Kasumi-1 (cell line): ENCODE data around the gene PIGL.
"Not testable (repeated sequence)": the region's sequence is repeated elsewhere in the genome, so short reads cannot be mapped to it uniquely, and the experiment has no call there.

Source experiments
- DNase-seq, 2 experiments: peaks; one replicate each; lab custom pipeline; 2025; lab: John Stamatoyannopoulos, UW

Gene PIGL

DNA sequence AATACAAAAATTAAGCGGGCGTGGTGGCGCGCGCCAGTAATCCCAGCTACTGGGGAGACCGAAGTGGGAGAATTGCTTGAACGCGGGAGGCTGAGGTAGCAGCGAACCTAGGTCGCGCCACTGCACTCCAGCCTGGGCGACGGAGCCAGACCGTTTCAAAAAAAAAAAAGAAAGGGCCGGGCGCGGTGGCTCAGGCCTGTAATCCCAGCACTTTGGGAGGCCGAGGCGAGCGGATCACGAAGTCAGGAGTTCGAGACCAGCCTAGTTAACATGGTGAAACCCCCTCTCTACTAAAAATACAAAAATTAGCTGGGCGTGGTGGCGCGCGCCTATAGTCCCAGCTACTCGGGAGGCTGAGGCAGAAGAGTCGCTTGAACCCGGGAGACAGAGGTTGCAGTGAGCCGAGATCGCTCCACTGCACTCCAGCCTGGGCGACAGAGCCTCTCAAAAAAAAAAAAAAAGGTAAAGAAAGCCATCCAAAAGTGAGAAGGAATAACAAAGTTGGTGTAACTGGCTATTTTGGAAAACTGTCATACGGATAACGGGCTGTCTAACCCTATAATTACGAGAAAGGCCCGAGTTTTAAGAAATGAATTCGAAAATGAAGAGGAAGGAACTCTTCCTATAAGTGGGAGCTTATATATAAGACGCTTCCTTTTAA, 539 bp upstream of the PIGL start:
- DNase-seq = not testable (repeated sequence)

- DNase-seq = no peak
These were observed 5.4 kb downstream of the PIGL start for GRCh38 chr17:16222406-16222805.

DNA sequence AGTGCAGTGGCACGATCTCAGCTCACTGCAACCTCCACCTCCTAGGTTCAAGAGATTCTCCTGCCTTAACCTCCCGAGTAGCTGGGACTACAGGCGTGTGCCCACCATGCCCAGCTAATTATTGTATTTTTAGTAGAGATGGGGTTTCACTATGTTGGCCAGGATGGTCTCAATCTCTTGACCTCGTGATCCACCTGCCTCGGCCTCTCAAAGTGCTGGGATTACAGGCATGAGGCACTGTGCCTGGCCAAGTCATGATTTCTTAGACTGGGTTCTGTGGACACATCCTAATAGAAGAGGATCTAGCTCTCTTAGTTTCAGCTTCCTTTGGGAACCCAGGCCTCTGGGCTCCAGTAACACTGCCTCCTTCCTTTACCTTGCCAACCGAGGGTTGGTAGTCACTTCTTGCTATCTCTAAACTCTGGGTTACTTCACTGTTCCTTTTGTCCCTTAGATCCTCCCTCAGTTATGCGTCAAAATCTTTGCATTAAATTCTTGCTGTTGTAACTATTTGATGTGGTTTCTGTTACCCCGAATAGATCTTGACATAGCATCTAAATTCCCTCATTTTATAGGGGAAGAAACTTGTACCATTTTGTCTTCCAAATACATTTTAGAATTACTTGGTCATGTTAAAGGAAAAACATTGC, 13.0 kb downstream of the PIGL start:
- not testable (repeated sequence) for DNase-seq

- no peak for DNase-seq
These were observed 15.4 kb downstream of the PIGL start for GRCh38 chr17:16232391-16232790.

GRCh38 chr17:16239931-16240330, 22.9 kb downstream of the PIGL start:
- DNase-seq = no peak

DNA sequence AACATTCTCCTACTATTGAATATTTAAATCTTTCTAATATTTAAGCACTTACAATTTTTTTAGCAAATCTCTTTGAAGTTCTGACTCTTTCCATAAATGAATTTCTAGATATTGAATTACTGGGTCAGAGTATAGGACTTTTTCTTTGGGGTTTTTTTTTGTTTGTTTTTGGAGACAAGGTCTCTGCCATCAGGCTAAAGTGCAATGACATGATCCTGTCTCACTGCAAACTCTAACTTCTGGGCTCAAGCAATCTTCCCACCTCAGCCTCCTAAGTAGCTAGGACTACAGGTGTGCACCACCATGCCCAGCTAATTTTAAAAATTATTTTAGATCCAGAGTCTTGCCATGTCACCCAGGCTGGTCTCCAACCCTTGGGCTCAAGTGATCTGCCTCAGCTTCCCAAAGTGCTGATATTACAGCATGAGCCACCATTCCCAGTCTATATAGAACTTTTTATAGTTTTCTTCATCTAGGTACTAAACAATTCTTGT, 24.9 kb downstream of the PIGL start:
- DNase-seq = no peak

DNA sequence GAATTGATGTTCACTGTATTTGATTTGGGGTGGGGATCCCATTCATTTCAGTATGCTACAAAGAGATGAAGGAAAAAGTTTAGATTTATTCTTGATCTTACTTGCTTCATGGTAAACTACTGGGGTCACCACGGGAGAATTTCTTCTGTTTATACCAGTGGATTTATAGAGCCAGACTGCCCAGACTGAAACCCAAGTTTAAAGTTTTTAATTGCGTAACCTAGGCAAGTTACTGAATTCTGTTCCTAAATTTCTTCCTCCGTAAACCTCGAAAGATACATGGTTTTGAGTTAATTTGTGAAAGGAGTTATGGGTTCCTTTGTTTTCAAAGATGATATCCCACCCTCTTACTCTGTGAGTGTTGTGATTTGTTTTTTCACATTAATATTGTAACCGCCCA, 26.4 kb downstream of the PIGL start:
- DNase-seq = no peak

DNA sequence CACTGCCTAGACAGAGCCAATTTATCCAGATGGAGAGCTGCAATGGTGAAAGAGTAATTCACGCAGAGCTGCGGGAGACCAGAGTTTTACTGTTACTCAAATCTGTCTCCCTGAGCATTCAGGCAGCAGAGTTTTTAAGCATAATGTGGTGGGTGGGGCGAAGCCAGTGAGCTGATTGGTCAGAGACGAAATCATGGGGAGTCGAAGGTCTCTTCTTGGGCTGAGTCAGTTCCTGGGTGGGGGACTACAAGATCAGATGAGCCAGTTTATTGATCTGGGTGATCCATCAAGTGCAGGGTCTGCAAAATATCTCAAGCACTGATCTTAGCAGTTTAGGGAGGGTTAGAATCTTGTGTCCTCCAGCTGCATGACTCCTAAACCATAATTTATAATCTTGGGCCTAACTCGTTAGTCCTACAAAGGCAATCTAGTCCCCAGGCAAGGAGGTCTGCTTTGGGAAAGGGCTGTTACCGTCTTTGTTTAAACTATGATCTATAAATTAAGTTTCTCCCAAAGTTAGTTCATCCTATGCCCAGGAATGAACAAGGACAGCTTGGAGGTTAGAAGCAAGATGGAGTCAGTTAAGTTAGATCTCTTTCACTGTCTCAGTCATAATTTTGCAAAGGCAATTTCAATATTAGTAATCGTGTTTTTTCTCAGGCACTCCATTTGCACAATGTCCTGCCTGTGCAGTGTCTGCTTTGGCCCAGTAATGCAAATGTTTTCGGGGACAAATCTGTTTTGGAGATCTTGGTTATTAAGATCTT, 27.0 kb downstream of the PIGL start:
- no peak for DNase-seq

DNA sequence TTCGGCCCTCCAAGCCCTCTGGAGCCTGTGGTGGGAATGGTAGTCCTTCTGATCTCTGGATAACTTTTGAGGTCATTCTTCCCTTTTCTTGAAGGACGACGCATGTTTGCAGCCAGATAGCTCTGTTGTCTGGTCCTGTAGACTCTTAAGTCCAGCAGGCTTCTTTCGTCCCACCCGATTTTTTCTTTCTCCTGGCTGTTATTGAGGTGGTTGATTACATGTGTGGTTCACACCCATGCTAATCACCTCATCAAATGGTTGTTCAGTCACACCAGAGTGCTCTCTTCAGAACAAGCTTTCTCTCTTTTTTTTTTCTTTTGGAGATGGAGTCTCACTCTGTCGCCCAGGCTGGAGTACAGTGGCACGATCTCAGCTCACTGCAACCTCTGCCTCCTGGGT, 30.6 kb downstream of the PIGL start:
- no peak for DNase-seq

DNA sequence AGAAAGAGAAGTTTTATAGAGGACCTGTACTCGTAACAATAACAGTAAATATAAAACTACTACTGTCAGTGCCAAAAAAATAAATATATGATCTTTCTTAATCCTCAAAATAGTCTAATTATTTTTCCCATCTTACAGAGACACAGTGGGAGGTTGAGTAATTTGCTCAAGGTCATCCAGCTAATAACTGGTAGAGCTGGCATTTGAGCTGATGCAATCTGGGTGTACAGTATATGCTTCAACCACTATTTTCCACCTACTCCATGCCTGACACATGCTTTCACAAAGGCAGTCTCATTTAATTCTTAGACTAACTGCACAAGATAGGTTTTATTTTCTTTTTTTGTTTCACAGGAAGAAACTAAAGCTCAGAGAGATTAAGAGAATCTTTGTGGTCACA, 33.6 kb downstream of the PIGL start:
- no peak for DNase-seq

DNA sequence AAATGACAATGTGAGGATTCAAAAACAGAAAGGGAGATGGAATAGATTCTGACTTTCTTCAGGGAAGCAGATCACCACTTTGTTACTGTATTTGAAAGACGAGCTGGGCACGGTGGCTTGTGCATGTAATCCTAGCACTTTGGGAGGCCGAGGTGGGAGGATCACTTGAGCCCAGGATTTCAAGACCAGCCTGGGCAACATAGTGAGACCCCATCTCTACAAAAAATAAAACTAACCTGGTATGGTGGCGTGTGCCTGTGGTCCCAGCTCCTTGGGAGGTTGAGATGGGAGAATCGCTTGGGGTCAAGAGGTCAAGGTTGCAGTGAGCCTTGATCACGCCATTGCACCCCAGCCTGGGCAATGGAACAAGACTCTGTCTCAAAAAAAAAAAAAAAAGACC, 34.0 kb downstream of the PIGL start:
- no peak for DNase-seq

GRCh38 chr17:16251556-16251955, 34.5 kb downstream of the PIGL start:
- no peak for DNase-seq

DNA sequence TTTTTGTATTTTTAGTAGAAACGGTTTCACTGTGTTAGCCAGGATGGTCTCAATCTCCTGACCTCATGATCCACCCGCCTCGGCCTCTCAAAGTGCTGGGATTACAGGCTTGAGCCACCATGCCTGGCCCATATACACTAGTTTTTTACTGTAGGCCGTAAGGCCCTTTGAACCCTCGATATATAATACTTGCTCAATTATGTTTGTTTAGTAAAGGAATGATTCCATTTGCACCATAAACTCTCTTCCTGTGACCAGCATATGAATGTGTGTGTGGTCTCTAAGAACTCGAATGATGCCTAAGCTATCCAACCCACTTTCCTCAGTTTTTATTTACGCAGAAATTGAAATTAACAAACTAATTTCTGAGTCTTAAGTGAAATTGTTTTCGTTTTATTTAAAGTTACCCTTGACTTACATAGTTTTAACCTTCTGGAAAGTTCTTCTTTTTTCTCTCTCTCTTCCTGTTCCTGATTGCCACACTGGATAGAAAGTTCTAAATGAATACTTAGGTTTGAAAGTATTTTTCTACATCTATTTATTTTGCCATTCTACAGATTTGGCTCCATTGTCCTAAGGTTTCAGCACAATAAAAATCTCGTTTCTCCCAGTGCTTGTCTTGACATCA, 37.9 kb downstream of the PIGL start:
- DNase-seq = no peak

GRCh38 chr17:16255481-16255921, 38.5 kb downstream of the PIGL start:
- DNase-seq = no peak

DNA sequence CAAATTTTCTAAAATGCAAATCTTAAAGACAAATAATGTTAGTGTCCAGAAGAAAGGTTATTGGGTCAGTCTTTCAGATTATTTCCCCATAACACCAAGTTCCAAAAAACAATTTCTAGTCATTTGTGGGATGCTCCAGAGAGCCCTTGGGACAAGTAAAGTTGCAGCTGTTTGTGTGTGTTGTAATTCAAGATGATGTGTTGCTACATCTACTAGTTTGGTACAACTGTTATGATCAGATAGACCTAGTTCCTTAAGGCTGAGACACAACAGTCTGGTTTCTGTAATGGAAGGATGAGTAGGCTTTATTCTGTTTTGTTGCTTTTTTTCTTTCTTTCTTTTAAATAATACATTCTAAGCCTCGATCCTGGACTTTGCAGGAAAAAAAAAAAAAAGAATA, 41.9 kb downstream of the PIGL start:
- DNase-seq = no peak

DNA sequence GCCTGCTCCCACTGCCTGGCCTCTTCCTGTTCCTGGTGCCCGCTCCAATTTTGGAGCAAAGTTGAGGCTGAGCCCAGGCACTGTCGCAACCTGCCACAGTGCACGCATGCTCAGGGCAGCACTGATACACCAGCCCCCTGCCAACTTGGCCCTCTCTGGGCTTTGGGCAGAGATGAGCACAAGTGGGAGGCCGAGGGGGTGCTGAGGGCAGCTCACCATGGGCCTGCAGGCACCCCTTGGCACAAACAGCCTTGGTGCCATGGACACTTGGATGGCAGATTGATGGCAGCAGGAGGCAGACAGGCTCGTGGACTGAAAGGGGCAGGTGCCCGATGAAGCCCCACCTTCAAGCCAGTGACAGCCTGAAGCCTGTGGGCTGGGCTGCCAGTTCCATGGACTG, 42.9 kb downstream of the PIGL start:
- no peak for DNase-seq

DNA sequence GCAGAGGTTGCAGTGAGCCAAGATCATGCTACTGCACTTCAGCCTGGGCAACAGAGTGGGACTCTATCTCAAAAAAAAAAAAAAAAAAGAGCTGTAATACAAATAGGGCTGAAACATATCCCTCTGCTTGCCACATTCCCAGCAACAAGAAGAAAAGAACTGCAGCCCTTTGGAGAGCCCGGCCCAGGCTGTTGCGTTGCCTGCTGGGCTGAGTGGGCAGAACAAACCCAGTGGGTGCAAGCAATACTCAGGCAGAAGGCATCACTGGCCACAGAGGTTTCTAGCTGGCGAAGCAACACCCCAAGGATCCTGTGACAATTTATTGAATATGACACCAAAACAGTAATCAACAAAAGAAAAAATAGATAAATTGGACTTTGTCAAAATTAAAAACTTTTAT, 44.0 kb downstream of the PIGL start:
- no peak for DNase-seq

DNA sequence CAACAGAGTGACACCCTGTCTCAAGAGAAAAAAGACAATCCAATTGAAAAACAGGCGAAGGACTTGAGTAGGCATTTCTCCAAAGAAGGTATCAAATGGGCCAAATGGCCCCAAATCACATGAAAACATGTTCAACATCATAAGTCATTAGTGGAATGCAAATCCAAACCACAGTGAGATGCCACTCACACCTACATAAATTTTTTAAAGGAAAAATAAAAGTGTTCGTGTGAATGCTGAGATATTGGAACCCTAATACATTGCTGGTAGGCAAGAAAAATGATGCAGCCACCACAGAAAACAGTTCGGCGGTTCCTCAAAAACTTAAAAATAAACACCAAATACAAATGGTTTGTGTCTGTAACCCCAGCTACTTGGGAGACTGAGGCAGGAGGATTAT, 45.2 kb downstream of the PIGL start:
- no peak for DNase-seq

GRCh38 chr17:16267174-16267573, 50.2 kb downstream of the PIGL start:
- no peak for DNase-seq

DNA sequence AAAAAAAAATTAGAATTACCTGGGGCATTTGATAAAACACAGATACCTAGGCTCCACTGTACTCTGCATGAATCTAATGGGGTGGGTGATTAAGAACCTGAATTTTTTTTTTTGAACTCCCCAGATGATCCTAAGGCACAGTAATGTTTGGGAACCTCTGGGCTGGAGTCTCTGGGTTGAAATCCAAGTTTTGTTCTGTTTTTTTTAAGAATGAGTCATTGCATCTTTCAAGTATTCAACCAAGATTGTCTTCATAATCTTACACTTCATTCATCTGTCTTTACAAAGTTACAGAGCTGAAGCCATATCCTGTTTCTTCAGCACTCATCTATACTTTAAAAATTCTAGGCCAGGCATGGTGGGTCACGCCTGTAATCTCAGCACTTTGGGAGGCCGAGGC, 52.6 kb downstream of the PIGL start:
- DNase-seq = no peak

- DNase-seq = no peak
These were observed 55.3 kb downstream of the PIGL start for GRCh38 chr17:16272111-16272840.

DNA sequence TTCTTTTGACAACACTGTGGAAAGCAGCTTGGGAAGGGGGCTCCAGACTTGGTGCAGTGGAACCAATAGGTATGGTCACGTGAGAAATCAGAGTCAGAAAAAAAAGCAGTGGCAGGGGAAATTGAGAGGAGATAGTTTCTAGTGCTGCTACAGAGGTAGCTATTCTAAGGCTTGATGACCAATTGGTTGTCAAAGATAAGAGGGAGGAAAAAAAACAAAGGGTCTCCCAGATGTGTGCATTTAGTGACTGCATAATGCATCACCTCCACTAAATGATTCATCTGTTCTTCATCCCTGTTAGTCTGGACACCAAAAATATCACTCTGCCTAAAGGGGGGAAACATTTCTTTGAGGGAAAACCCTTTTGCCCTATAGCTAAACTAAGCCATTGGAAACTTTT, 56.5 kb downstream of the PIGL start:
- DNase-seq = no peak
